Esophagus muscularis mucosa (tissue), 4 donors: ENCODE data around the gene NXT1.

Source experiments
- EP300 ChIP-seq: sonication (generic); formaldehyde crosslinking; IDR thresholded peaks from one replicate; pipeline ENCODE4 v1.6.1; 2017; ENCODE audit warnings: antibody characterized with exemption
- POLR2A ChIP-seq: fragments of 450-650 bp; IDR thresholded peaks from one replicate; pipeline ENCODE4 v1.6.1; 2017; ENCODE audit warnings: antibody characterized with exemption, moderate library complexity, mild to moderate bottlenecking, low read depth
- POLR2AphosphoS5 ChIP-seq, 2 donors: sonication (generic); formaldehyde crosslinking; IDR thresholded peaks; one replicate each; pipeline ENCODE4 v1.6.1; 2017; ENCODE audit warnings: antibody characterized with exemption in 2 of 2
- TF ChIP-seq, protein P1 (sequence below), 3 experiments: fragments of 200-600 bp in 2 of 3; fragments of 450-650 bp in 1 of 3; sonication (generic) in 2 of 3; IDR thresholded peaks; one replicate each; pipeline ENCODE4 v1.5.1; 2017 to 2019; ENCODE audit warnings: antibody characterized with exemption in 3 of 3, mild to moderate bottlenecking in 2 of 3, moderate library complexity in 1 of 3

GRCh38 chr20:23367770-23368169 lies 17.2 kb downstream of the NXT1 start:
- TF ChIP-seq POLR2A = no peak
- TF ChIP-seq, protein P1, sequence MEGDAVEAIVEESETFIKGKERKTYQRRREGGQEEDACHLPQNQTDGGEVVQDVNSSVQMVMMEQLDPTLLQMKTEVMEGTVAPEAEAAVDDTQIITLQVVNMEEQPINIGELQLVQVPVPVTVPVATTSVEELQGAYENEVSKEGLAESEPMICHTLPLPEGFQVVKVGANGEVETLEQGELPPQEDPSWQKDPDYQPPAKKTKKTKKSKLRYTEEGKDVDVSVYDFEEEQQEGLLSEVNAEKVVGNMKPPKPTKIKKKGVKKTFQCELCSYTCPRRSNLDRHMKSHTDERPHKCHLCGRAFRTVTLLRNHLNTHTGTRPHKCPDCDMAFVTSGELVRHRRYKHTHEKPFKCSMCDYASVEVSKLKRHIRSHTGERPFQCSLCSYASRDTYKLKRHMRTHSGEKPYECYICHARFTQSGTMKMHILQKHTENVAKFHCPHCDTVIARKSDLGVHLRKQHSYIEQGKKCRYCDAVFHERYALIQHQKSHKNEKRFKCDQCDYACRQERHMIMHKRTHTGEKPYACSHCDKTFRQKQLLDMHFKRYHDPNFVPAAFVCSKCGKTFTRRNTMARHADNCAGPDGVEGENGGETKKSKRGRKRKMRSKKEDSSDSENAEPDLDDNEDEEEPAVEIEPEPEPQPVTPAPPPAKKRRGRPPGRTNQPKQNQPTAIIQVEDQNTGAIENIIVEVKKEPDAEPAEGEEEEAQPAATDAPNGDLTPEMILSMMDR (IDR thresholded peaks at IDR 0.05) = no peak
- no peak for TF ChIP-seq EP300
- no peak for TF ChIP-seq POLR2AphosphoS5 (IDR thresholded peaks at IDR 0.05)
